ENCODE data around the gene GOLGB1.
"Not testable (repeated sequence)": the region's sequence is repeated elsewhere in the genome, so short reads cannot be mapped to it uniquely, and the experiment has no call there.

The GOLGB1 gene

DNA sequence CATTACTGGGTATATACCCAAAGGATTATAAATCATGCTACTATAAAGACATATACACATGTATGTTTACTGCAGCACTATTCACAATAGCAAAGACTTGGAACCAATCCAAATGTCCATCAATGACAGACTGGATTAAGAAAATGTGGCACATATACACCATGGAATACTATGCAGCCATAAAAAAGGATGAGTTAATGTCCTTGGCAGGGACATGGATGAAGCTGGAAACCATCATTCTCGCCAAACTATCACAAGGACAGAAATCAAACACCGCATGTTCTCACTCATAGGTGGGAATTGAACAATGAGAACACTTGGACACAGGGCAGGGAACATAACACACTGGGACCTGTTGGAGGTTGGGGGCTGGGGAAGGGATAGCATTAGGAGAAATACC lies 6.4 kb downstream of the GOLGB1 start:
- DNase-seq = not testable (repeated sequence)

GRCh38 chr3:121740896-121741295 lies 8.6 kb downstream of the GOLGB1 start:
- no peak for DNase-seq

DNA sequence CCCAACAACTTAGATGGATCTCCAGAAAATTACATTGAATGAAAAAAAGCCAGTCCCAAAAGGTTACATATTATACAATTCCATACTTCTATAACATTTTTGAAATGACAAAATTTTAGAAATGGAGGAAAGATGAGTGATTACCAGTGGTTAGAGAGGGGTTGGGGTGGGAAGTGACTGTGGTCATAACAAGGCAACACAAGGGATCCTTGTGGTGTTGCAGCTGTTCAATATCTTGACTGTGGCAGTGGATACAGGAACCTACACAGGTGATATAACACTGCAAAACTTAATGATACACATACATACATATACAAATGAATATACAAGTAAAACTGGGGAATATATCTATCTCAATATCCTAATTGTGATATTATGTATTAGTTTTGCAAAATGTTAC lies 9.6 kb downstream of the GOLGB1 start:
- DNase-seq = no peak

GRCh38 chr3:121737644-121738043 lies 11.9 kb downstream of the GOLGB1 start:
- no peak for DNase-seq

- no peak for DNase-seq
Measured at GRCh38 chr3:121736112-121736511, 13.4 kb downstream of the GOLGB1 start.

DNA sequence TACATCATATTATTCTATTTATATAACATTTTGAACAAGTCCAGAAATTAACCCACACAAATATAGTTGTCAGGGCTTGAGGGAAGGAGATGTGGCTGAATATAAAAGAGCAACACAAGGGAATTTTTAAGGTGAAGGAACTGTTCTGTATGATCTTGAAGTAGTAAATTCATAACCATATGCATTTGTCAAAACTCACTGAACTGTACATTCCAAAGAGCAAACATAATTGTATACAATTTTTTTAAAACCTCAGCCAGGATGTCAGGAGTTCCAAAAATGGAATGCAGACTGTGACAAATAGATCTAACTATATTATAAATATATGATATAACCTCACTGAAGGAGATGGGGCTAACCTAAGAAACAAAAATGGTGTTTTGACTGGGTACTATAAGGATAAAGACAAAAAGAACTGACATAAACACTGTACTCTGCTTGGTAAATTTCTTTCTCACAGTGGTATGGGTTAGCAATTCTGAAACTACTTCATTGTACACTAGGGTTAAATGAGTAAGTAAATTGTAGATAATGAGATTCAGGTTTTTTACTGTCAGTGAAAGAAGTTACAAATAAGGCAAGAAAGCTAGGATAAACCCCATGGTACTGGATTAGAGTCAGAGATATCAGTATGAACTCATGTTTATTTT lies 14.4 kb downstream of the GOLGB1 start:
- DNase-seq = no peak

DNA sequence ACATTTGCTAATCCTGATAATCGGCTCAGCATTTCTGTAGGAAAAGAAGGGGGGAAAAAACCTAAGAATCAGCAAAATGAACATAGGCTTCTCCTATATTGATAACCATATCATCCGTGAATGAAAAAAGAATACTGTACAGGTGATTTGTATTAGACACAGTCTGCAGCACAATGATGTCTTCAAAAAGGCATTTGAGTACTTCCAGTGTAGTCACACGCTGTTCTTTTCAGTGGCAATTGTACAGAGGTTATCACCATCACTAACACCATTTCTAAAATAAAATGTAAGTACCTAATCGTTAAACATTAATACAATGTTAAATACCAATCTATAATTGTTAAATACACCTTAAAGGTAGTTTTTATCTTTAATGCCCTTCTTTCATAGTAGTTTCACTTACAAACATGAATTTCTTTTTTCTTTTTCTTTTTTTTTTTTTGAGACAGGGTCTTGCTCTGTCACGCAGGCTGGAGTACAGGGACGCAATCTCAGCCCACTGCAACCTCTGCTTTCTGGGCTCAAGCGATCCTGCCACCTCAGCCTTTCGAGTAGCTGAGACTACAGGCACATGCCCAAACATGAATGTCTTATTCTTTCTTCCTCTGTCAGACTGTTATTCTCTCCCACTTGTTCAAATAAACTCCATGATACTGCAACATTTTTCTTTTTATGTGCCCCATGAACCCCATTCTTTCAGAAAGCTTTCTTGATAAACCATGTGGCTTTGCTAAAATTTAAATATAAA lies 18.4 kb downstream of the GOLGB1 start:
- peak in 1 of 2 experiments; percentile 6 for DNase-seq

- DNase-seq = no peak
Measured at GRCh38 chr3:121724130-121724529, 25.4 kb downstream of the GOLGB1 start.

DNA sequence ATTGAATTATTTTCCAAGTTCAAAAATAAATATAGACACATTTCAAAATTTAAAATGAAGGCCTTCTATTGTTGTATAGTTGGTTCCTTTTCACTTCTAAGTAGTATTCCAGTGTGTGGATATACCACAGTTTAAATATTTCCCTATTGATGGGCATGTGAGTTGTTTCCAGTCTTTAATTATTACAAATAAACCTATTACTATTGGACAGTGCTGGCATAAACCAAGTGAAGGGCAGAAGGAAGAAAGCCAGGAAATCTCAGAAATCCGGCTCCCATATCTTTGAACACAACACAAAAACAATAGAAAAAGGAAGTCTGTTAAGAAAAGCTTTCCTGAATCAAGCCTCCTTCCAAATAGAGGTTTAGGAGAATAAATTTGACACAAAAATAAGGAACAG lies 26.1 kb downstream of the GOLGB1 start:
- DNase-seq = no peak

- DNase-seq = no peak
Measured at GRCh38 chr3:121722411-121722810, 27.1 kb downstream of the GOLGB1 start.

- DNase-seq = no peak
Measured at GRCh38 chr3:121720163-121720562, 29.4 kb downstream of the GOLGB1 start.

DNA sequence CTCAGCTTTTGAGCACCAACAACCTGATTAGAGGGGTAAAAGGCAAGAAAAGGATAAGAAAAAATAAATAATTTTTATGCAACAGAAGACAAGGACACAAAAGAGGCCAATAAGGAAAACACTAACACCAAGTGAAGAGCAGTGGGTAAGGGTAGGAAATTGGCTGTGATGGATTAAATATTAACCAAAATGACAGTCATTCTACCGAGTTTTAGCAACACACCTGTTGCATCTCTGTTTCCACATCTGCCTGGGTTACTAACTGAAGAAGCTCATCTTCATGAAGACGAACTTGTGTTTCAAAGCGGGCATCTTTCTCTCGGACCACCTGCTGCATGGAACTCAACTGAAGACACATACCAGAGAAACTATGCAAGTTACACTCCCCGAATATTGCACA lies 30.1 kb downstream of the GOLGB1 start:
- DNase-seq = no peak

- no peak for DNase-seq
Measured at GRCh38 chr3:121718205-121718846, 31.2 kb downstream of the GOLGB1 start.

DNA sequence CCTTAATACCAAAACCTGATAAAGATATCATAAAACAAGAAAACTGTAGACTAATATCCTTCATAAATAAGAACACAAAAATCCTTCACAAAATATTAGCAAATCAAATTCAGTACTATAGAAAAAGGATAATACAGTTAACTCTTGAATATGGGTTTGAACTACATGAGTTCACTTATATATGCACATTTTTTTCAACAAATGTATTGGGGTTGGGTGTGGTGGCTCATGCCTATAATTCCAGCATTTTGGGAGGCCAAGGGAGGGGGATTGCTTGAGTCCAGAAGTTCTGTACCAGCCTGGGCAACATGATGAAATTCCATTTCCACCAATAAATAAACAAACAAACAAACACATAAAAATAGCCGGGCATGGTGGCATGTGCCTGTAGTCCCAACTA lies 39.2 kb downstream of the GOLGB1 start:
- no peak for DNase-seq

GRCh38 chr3:121707531-121708273 lies 41.8 kb downstream of the GOLGB1 start:
- DNase-seq = no peak

- no peak for DNase-seq
Measured at GRCh38 chr3:121705541-121705940, 44.0 kb downstream of the GOLGB1 start.

- no peak for DNase-seq
Measured at GRCh38 chr3:121703973-121704372, 45.6 kb downstream of the GOLGB1 start.

DNA sequence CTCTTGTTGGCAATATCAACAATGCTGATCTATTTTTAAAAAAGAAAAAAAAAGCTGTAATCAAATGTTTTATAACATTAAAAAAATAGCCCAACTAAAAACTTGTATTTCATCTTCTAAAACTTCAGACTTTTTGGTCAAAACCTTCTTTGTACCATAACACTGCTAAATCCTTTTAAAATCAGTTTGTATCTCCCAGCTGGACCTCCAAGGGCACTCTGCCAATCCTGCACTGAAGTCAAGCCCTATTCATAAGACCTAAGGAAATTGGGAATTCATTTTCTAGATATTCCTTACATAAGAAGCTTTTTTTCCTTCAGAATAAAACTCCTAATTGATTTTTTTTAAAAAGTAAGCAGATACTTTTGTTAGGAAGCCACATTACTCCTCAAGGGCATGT lies 50.6 kb downstream of the GOLGB1 start:
- no peak for DNase-seq

DNA sequence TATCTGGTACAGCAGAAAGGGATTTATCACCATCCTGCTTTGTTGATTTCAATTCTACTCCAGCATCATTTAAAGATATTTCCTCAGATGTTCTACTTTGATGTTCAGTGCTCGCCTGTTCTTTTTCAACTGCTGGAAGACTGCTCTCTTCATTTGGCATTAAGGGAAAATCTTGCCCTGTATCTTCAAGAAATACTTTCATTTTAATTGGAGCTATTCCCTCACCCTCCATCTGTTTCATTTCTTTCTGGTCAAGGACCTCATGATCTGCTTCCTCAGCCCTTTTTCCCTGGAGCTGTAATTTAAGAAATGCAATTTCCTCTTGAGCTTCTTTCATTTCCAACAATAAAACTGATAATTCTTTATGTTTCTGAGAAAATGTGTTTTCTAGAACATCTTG lies 51.1 kb downstream of the GOLGB1 start:
- DNase-seq = no peak

- DNase-seq = no peak
Measured at GRCh38 chr3:121696186-121696585, 53.4 kb downstream of the GOLGB1 start.

GRCh38 chr3:121692010-121692699 lies 57.4 kb downstream of the GOLGB1 start:
- no peak for DNase-seq

DNA sequence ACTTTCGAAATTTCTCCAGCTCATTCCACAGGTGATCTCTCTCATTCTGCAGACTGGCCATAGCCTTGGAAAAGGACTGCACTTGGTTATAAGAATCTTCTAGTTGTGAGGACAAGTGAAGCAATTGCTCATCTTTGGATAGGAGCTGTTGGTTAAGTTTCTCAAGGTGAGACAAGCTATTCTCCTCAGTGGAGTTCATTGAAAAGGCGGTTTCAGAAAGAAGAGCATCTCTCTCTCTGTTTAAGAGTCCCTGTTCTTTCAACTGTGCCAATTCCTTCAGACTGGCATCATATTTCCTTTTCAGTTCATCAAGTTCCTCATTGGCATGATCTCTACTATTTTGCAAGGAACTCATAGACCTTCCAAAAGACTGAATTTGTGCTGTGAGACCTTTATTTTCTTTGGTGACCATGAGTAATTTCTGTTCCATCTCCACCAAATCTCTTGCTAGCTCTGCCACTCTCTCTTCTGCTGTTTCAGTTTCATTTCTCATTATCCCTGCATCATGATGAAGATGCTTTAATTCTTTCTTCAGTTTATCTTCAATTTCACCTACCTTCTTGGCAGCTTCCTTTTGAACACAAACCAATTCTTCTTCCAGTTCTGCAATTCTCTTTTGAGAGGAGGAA lies 58.6 kb downstream of the GOLGB1 start:
- DNase-seq = no peak

Measured in NCI-H524 (cell line).